ENCODE results near the gene AKIRIN2.

Gene AKIRIN2

DNA sequence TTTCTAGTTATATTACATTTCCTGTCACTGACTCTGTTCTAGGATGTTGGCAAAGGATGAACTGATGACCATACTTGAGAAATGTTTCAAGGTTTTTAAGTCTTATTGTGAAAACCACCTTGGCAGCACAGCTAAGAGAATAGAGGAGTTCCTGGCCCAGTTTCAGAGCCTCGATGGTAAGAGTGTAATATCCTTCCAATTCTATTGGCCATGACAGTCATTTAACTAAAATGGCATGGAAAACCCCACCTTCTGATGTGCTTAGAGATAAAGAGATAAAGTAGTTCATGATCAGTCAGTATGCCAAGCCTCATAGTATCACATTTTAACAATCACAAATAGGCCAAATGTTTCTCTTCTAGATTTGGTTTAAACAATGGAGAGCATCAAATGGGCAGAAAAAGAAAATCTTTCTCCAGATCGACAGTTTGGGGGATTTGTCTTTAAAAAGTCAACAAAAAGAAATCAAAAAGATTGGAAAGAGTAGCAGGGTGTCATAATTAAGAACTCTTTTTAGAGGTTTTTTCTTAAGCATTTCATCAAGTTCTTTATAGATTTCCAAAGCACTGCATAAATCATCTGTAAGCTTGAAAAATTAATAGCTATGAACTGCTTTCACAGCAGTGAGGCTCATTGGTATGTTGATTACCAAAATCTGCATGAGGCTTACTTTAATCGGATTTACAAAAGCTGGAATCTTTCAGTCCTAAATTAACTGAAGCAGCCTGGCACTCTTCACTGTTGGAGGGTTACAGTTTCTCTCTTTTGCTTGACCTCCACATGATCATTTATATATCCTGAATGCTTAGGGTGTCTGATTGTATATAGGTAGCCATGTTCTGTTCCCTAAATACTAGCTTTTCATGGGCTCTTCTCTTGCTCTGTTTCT is 48.7 kb downstream of the AKIRIN2 start:
- no peak for DNase-seq

DNA sequence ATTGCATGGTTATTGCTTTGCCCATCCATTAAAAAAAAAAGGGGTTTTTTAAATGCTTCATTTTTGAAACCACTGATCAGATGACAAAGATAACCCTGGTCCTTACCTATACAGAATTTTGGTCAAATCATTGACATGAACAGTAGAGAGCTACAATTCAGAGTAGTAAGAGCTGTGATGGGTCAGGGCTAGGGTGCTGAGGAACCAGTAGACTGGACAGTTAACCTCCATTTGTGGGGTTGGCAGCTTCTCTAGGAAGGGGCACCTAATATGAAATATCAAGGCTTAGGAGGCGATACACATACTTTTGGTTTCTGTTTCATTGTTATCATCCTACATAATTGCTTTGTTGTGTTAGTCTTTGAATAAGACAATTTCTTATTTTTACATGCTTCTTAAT is 57.0 kb downstream of the AKIRIN2 start:
- DNase-seq = no peak

DNA sequence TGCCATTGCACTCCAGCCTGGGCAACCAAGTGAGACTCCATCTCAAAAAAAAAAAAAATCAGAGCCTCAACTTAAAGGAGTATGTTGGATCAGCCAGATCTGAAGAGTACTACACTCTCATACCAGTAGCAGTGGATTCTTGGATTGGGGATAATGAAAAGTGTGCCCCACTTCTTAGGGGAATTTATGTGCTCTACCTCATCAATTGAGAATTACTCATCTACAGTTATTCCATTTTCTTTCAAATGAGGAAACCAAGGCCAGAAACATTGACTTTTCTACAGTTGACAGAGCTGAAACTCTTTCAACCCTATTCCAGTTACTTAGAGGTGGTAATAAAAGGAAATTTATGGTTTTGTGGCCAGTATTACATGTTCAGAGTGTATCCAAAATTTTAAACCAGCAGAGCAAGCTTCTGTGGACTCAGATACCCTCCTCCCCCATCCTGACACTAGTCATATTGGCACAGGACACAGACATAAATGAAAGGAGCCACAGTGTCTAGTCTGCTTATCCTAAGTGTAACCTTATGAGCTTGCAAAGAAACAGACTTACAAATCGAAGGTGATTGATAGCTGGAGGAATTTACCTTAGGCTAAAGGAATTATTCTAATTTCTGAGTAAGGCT is 60.9 kb downstream of the AKIRIN2 start:
- no peak for DNase-seq

DNA sequence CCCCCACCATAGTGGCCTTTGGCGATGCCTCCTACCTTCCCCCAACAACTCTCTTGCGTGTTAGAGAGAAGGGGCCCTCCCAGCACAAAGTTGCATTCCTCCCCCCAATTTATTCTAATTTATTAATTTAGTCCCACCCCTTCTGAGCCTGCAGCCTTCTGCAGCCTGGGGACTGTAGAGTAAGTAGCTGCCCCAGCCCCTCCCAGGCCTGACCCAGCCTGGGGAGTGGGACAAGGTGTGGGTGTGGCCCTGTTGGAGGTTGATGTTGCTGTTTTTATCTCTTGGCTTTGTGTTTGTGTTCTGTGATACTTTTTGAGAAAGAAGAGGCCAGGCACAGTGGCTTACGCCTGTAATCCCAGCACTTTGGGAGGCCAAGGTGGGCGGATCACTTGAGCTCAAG is 62.7 kb downstream of the AKIRIN2 start:
- DNase-seq = no peak

- DNase-seq = no peak
Observed at GRCh38 chr6:87637106-87637505, 64.9 kb downstream of the AKIRIN2 start.

DNA sequence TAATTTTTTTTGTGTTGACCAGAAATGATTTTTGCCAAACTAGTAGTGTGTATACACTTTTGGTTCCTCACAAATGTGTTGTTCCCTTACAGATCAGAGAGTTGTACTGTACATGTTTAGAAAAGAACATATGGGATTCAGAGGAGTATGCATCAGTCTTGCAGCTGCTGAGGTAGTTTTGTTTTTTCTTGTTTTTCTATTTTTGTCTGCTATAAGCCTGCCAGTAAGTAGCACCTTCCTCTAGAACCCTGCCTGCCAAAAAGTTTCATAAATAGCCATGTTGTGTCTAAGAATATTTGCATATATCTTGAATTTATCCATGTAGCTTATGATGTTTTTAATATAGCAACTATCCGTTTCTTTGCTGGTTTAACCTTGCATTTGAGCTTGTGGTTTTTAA is 65.7 kb downstream of the AKIRIN2 start:
- no peak for DNase-seq

DNA sequence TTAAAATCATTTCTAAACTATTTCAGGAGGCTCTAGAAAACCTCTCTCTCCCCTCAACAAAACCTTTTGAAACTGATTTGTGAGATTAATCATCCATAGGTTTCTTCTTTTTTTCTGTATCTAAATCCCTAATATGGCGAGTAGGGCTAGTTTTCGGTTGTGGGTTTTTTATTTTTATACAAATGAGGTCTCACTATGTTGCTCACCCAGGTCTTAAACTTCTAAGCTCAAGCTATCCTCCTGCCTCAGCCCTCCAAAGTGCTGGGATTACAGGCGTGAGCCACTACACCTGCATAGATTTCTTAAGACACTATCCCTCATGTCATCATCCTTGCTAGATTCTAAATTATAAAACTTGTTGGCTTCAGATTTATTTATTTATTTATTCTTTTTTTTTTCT is 68.2 kb downstream of the AKIRIN2 start:
- DNase-seq = no peak

- no peak for DNase-seq
Observed at GRCh38 chr6:87630746-87631145, 71.3 kb downstream of the AKIRIN2 start.

DNA sequence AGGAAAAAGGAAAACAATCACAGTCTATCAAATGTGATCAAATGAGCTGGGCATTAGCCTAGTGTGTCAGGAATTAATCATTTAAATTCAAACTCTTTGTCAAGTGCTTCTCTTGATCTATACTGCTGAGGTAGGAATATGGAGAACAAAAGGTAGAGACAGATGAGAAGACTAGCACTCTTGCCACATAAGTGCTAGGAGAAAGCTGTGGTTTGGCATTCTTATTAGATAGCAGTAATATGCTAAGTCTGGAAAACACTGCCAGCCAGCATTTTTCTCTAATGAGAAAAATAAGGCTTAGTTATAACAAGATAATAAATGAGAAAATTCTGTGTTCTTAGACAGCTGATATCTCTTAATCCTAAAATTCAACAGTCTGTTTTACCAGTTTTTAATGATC is 73.2 kb downstream of the AKIRIN2 start:
- DNase-seq = no peak

- no peak for DNase-seq
Observed at GRCh38 chr6:87628424-87628823, 73.6 kb downstream of the AKIRIN2 start.
